Measurements from ENCODE around the gene MAP3K14.

Gene MAP3K14

DNA sequence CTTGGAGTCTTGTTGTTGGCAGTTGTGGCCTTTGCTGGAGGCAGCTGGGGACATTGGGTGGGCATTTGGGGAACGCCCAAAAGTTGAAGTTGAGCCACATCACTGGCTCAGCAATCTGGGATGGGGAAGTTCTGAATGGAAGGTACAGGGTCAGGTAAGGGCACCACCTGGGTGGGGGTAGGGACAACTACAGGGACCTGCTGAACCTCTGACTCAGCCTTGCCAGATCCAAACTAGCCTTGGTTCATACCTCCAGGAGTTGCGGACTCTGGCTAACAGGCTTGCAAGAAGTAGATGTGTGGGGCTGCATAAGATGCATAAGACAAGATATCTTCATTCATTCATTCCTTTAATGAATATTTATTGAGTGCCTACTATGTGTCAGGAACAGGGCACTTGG is 79.1 kb downstream of the MAP3K14 start:
- H3K27me3 ChIP-seq (ENCODE audit: control insufficient read depth, insufficient read depth, low read length), result peaks cover 24% of the 10 kb centered on the region
- H3K4me3 ChIP-seq (ENCODE audit: low read length), result no peak overlapping the region
- no peaks in the 10 kb centered on the region for H3K9me3 ChIP-seq (ENCODE audit: control insufficient read depth, low read length)
- no peaks in the 10 kb centered on the region for H3K36me3 ChIP-seq (ENCODE audit: control insufficient read depth, insufficient read depth, low read length)
- H3K9ac ChIP-seq (ENCODE audit: low read length), result no peak overlapping the region
- peaks cover 14% of the 10 kb centered on the region for H3K4me1 ChIP-seq (ENCODE audit: control insufficient read depth, insufficient read depth, low read length)

DNA sequence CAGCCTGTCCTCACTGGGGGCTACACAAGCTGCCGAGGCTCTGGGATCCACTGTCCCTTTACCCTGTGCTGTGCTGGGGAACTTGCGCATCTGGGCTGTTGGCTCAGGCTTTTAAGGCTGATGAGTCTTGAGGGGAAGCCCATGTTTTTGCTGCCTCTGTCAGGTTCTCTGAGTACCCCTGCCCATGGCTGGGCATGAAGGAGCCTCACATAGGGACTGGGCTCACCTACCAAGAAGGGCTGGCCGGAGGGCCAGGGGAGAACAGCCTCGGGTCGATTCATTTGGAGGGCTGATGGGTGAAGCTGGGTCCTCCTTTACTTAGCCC is 80.6 kb downstream of the MAP3K14 start:
- no peak overlapping the region for H3K4me3 ChIP-seq (ENCODE audit: low read length)
- H3K9me3 ChIP-seq (ENCODE audit: control insufficient read depth, low read length), result no peaks in the 10 kb centered on the region
- H3K36me3 ChIP-seq (ENCODE audit: control insufficient read depth, insufficient read depth, low read length), result no peaks in the 10 kb centered on the region
- H3K9ac ChIP-seq (ENCODE audit: low read length), result no peak overlapping the region
- H3K4me1 ChIP-seq (ENCODE audit: control insufficient read depth, insufficient read depth, low read length), result peaks cover 10% of the 10 kb centered on the region
- H3K27me3 ChIP-seq (ENCODE audit: control insufficient read depth, insufficient read depth, low read length), result peaks cover 16% of the 10 kb centered on the region

DNA sequence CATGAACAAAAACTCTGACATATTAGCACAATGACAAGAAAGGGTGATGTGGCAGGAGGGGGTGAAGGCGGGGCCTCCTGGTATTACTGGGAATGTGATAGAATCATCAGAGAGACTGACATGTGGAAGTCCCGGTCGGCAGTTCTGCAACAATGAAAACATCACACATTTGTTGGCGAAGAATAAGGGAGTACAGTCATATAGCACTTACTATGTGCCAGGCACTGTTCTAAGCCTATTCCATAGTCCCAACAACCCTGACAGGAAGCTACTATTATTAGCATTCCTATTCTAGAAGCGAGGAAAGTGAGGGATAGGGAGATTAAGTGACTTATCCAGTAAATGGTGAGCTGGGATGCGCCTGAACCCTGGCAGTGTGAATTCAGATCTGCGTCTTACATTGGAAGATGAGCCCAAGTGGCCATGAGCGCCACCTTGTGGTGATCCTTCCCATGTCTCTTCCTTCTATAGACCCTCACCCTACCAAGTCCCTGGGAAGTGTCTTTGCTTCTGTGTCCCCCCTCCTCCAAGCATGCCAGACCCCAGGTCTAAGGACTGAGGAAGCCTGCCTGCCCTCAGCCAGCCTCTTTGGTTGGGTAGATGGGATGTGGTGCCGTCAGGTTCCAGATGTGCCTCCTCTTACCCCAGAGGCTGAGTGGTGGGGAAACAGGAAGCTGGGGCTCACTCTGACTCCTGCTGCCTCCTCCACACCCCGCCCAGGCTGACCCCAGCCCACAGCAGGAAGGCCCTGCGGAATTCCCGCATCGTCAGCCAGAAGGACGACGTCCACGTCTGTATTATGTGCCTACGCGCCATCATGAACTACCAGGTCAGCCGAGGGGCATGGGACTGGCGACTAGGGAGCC is 81.2 kb downstream of the MAP3K14 start:
- no peaks in the 10 kb centered on the region for H3K36me3 ChIP-seq (ENCODE audit: control insufficient read depth, insufficient read depth, low read length)
- H3K9me3 ChIP-seq (ENCODE audit: control insufficient read depth, low read length), result no peaks in the 10 kb centered on the region
- H3K4me3 ChIP-seq (ENCODE audit: low read length), result no peak overlapping the region
- H3K27me3 ChIP-seq (ENCODE audit: control insufficient read depth, insufficient read depth, low read length), result peaks cover 13% of the 10 kb centered on the region
- peaks cover 9% of the 10 kb centered on the region for H3K4me1 ChIP-seq (ENCODE audit: control insufficient read depth, insufficient read depth, low read length)
- no peak overlapping the region for H3K9ac ChIP-seq (ENCODE audit: low read length)

DNA sequence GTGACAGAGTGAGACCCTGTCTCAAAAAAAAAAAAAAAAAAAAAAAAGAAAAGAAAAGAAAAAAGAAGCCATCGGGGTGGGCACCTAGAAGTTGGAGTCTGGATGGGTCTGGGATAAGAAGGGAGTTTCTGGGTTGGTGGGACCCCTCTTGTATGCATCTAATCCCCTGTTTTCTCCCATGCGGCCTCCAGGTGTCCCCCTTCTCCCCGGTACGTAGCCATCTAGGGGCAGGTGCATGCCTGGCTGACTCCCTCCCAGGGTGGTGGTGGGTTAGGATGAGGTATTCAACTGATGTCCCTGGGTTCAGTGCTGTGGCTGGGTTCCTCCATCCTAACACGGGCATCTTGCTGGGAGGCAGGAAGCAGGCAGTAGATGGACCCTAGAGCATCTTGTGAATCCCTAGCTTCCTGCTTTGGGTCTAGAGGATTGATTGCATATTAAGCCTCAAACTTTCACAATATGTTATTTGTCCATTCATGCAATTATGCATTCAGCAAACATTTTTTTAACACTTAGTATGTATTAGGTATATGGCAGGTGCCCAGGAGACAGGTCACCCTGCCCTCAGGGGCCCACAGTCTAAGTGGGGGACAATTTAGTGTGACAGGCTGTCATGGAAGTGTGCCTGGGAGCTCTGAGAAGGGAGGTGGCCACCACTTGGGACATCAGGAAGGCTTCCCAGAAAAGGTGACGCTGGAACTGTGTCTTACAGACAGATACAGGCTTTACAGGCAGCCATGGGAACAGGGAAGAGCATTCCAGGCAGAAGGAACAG is 82.0 kb downstream of the MAP3K14 start:
- H3K9me3 ChIP-seq (ENCODE audit: control insufficient read depth, low read length), result no peaks in the 10 kb centered on the region
- no peak overlapping the region for H3K4me3 ChIP-seq (ENCODE audit: low read length)
- H3K27me3 ChIP-seq (ENCODE audit: control insufficient read depth, insufficient read depth, low read length), result peaks cover 6% of the 10 kb centered on the region
- peaks cover 11% of the 10 kb centered on the region for H3K4me1 ChIP-seq (ENCODE audit: control insufficient read depth, insufficient read depth, low read length)
- no peaks in the 10 kb centered on the region for H3K36me3 ChIP-seq (ENCODE audit: control insufficient read depth, insufficient read depth, low read length)
- H3K9ac ChIP-seq (ENCODE audit: low read length), result no peak overlapping the region

DNA sequence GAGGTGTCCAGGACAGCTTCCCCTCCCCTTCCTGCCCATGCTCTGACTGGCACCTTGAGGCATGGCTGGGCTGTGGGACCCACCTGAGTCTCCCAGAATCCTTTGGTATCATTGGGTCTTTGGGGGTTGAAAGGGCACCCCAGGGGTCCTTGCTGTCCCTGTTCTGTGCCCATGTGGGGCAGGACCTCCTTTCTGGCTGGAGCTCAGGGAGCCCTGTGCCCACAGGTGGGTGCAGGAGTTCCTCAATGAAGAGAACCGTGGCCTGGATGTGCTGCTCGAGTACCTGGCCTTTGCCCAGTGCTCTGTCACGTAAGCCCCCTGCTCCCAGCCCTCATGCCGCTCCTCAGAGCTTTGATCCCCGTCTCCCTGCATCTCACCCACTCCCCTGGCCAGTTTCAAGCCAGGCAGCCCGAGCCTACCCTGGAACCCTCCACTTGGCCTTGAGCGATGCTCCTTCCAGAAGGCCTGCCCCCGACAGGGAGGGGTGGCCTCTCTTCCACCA is 83.3 kb downstream of the MAP3K14 start:
- no peaks in the 10 kb centered on the region for H3K9me3 ChIP-seq (ENCODE audit: control insufficient read depth, low read length)
- peaks cover 5% of the 10 kb centered on the region for H3K27me3 ChIP-seq (ENCODE audit: control insufficient read depth, insufficient read depth, low read length)
- H3K4me1 ChIP-seq (ENCODE audit: control insufficient read depth, insufficient read depth, low read length), result peaks cover 23% of the 10 kb centered on the region
- no peaks in the 10 kb centered on the region for H3K36me3 ChIP-seq (ENCODE audit: control insufficient read depth, insufficient read depth, low read length)
- no peak overlapping the region for H3K4me3 ChIP-seq (ENCODE audit: low read length)
- H3K9ac ChIP-seq (ENCODE audit: low read length), result no peak overlapping the region

DNA sequence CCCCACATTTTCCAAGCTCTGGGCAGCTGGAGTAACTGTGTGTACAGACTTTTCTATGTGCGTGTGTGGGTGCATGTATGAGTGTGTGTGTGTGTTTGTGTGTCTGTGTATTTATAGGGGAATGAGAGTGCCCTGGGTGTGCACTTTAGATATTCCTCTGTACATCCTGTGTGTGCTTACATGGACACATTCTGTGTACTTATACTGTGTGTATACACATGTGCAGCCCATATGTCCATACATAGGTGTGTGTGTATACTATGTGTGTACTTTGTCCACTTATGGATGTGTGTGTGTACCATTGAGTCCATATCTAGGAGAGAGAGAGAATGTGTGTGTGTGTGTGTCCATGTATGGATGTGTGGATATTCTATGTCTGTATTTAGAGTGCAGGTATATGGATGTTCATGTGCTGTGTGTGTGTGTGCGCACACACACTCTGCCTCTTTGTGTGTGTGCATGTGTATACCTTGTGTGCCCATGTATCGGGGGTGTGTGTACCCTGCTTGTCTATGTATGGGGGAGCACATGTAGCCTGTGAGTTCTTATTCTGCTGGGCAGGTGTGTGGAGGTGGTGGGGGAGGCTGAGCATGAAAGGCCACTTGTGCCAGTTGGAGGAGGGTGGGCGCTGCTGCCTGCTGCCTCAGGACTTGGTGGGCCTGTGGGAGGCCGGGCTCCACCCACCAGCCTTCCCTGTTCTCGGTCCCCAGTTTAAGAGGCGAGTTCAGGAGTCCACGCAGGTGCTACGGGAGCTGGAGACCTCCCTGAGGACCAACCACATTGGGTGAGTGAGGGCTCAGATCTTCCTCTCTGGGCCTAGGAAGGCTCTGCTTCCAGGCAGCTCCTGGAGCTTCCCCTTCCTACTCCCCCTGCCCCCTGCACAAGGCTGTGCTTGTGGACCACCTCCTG is 84.1 kb downstream of the MAP3K14 start:
- Histone ChIP-seq H3K27me3 (ENCODE audit: control insufficient read depth, insufficient read depth, low read length) (peaks cover 5% of the 10 kb centered on the region), H3K4me1 (ENCODE audit: control insufficient read depth, insufficient read depth, low read length) (peaks cover 28% of the 10 kb centered on the region), H3K36me3 (ENCODE audit: control insufficient read depth, insufficient read depth, low read length) (no peaks in the 10 kb centered on the region), H3K9me3 (ENCODE audit: control insufficient read depth, low read length) (no peaks in the 10 kb centered on the region), H3K4me3 (ENCODE audit: low read length) (no peak overlapping the region), H3K9ac (ENCODE audit: low read length) (no peak overlapping the region)

DNA sequence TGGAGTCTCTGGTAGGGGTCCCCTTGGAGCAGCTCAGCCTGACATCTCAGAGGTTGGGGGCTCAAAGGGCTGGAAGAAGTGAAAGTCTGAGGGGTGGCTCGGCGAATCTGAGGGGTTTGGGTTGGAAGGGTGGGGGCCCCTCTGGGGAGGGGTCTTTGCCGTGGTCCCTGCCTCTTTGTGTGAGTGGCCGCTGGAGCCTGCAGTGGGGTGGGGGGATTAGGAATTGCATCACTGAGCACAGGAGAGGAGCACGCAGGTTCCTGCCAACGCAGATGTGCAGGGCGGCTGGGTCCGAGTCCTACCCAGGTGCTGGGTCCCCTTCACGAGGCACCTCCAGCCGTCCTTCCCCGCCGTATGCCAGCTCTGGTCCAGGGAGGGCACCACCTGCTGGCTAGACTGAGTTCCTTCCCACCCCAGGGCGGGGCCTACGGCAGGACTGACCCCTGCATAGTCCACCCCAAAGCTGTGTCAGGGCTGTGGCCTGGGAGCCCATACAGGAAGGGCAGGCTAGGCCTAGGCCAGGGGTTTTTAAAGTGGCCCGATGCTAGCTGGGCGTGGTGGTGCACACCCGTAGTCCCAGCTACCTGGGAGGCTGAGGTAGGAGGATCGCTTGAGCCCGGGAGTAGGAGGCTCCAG is 85.2 kb downstream of the MAP3K14 start:
- Histone ChIP-seq H3K36me3 (ENCODE audit: control insufficient read depth, insufficient read depth, low read length) (no peaks in the 10 kb centered on the region), H3K9ac (ENCODE audit: low read length) (no peak overlapping the region), H3K4me1 (ENCODE audit: control insufficient read depth, insufficient read depth, low read length) (peaks cover 36% of the 10 kb centered on the region), H3K9me3 (ENCODE audit: control insufficient read depth, low read length) (no peaks in the 10 kb centered on the region), H3K4me3 (ENCODE audit: low read length) (no peak overlapping the region), H3K27me3 (ENCODE audit: control insufficient read depth, insufficient read depth, low read length) (peaks cover 5% of the 10 kb centered on the region)

DNA sequence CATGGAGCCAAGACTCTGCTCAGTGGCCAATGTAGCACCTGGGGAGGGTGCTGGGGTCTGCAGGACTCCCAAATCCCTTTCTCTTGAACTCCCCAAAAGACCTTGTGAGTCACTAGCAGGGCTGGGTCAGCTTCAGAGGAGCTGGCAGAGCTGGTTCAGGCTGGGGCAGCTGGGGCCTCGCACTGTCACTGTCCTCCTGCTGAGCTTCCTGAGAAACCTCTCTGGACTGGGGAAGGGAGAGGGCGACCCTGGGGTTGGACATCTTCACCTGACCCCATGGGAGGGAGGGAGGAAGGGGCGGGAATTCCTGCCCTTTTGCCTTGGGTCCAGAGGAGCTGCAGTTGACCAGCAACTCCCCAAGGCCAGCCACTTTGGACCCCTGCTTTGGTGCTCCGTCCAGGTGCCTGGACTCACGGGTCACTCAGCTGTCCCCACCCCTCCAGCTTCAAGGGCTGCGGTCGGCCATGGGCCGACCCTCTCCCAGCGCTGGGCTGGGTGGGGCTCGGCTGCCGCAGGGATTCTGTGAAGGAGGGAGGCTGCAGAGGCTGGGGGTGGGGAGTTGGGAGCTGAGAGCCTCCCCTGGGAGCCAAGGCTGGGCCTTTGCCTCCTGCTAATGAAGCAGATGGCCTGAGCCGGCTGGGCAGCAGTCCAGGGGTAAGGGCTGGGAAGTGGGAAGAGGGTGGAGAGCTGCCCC is 85.9 kb downstream of the MAP3K14 start:
- Histone ChIP-seq H3K9me3 (ENCODE audit: control insufficient read depth, low read length) (no peaks in the 10 kb centered on the region), H3K4me1 (ENCODE audit: control insufficient read depth, insufficient read depth, low read length) (peaks cover 39% of the 10 kb centered on the region), H3K27me3 (ENCODE audit: control insufficient read depth, insufficient read depth, low read length) (peaks cover 5% of the 10 kb centered on the region), H3K4me3 (ENCODE audit: low read length) (no peak overlapping the region), H3K36me3 (ENCODE audit: control insufficient read depth, insufficient read depth, low read length) (no peaks in the 10 kb centered on the region), H3K9ac (ENCODE audit: low read length) (no peak overlapping the region)

DNA sequence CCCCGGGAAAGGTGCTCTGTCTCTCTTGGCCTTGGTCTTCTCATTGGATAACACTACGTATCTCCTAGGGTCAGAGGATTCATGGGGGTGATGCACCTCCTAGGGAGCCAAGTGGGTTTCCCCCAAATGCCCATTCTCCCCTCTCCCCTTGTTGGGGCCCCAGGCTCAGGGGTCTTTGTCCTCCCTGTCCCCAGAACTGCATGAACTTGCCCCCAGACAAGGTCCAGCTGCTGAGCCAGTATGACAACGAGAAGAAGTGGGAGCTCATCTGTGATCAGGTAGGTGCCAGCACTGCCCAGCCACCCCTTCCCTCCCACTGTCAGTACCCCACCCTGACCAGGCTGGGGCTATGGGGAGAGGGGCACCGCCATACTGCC is 86.4 kb downstream of the MAP3K14 start:
- Histone ChIP-seq H3K9me3 (ENCODE audit: control insufficient read depth, low read length) (no peaks in the 10 kb centered on the region), H3K36me3 (ENCODE audit: control insufficient read depth, insufficient read depth, low read length) (no peaks in the 10 kb centered on the region), H3K27me3 (ENCODE audit: control insufficient read depth, insufficient read depth, low read length) (peaks cover 5% of the 10 kb centered on the region), H3K4me3 (ENCODE audit: low read length) (no peak overlapping the region), H3K4me1 (ENCODE audit: control insufficient read depth, insufficient read depth, low read length) (peaks cover 39% of the 10 kb centered on the region), H3K9ac (ENCODE audit: low read length) (no peak overlapping the region)

DNA sequence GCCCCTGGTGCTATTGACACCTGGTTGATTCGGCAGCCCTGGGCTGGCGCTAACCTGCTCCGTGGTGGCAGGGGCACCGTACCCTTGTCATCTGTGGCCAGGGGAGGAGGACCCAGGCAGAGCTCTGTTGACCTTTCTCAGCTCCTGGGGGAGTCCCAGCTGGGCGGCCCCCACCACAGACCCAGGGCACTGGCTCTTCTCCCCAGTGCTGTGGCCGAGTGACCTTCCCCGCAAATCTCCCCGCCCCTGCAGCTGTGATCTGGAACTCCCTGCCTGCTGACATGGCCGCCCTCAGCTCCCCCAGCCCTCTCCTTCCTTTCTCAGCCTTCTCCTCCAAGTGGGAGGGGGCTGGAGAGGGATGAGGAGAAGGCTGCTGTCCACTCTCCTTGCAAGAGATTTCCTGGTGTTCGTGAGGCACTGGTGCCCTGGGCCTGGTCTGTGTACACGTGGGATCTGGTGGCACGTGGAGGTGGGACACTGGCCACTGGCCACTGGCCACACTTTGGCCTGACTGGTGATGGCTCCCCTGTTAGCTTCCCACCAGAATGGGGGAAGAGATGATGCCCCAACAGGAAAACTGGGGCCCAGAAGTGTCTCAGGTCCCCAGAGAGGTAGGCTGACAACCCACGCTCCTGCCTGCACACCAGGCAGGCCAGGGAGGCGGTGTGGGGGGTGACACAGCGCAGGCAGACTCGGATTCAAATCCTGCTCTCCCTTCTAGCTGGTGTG is 87.0 kb downstream of the MAP3K14 start:
- Histone ChIP-seq H3K4me3 (ENCODE audit: low read length) (no peak overlapping the region), H3K9me3 (ENCODE audit: control insufficient read depth, low read length) (no peaks in the 10 kb centered on the region), H3K4me1 (ENCODE audit: control insufficient read depth, insufficient read depth, low read length) (peaks cover 39% of the 10 kb centered on the region), H3K9ac (ENCODE audit: low read length) (peak overlapping the region; percentile 34), H3K27me3 (ENCODE audit: control insufficient read depth, insufficient read depth, low read length) (peaks cover 5% of the 10 kb centered on the region), H3K36me3 (ENCODE audit: control insufficient read depth, insufficient read depth, low read length) (no peaks in the 10 kb centered on the region)

All from mucosa of stomach (tissue), 1 donor.